K562 (cell line): ENCODE data around the gene TPD52L1. TPM values are rescaled to one million over a fixed set of nuclear protein-coding genes. Genes with fewer than 3 reads are reported as not detected.

Source experiments
- ATAC-seq: fragments of 200-7000 bp; cut with Tn5 transposase; 3 replicates; pipeline ENCODE4 v1.9.1; 2020; ENCODE audit warnings: moderate library complexity
- BruUV-seq: library from RNA; stranded (reverse); fragments of 400-500 nt; replicated peaks from 2 replicates; lab custom pipeline; 2021; lab: Mats Ljungman, UMichigan
- CTCF ChIA-PET: fragments of 300-600 bp; formaldehyde crosslinking; extraction: SDS; loops from one replicate; lab custom pipeline; 2021; ENCODE audit warnings: low intra/inter-chr PET ratio; lab: Yijun Ruan, JAX
- POLR2A ChIA-PET: fragments of 300-600, 350-650 bp; sonication (Branson Sonifier 250); formaldehyde crosslinking; extraction: SDS; loops from one replicate; lab custom pipeline; 2021; ENCODE audit warnings: antibody characterized with exemption, inconsistent platforms; lab: Yijun Ruan, JAX
- DNase-seq, 4 experiments: peaks; one replicate each; pipeline versions ENCODE4 v3.0.0 to v3.0.0-alpha.2; 2011 to 2018; ENCODE audit warnings: low spot score in 3 of 4, mixed read lengths in 3 of 4; ENCODE audit errors: extremely low read depth in 1 of 4
- FAIRE-seq: peaks from 2 replicates; lab custom pipeline; 2011; peaks lifted over from hg19 to GRCh38; lab: Jason Lieb, UNC
- H2AFZ ChIP-seq: 2 replicates; pipeline ENCODE4 v1.6.0; 2011; ENCODE audit warnings: low read depth, low read length, control low read depth, inconsistent platforms
- H3K27ac ChIP-seq: fragments of 200-600 bp; 3 replicates; pipeline ENCODE4 v1.8.0; 2011; ENCODE audit warnings: low read depth, mild to moderate bottlenecking, control low read depth, inconsistent platforms, low read length, moderate library complexity, mixed read lengths; ENCODE audit errors: extremely low read depth
- H3K27me3 ChIP-seq, 2 experiments: fragments of 300-600 bp in 1 of 2; 2 replicates in 1 of 2; 3 replicates in 1 of 2; pipeline versions ENCODE4 v1.6.0 to v1.8.0; 2011; ENCODE audit warnings: inconsistent platforms in 2 of 2, low read length in 2 of 2, mild to moderate bottlenecking in 1 of 2, mixed read lengths in 1 of 2, moderate library complexity in 1 of 2; ENCODE audit not compliant: control insufficient read depth in 2 of 2, insufficient read depth in 2 of 2
- H3K36me3 ChIP-seq: fragments of 300-600 bp; 3 replicates; pipeline ENCODE4 v1.8.0; 2011; ENCODE audit warnings: mild to moderate bottlenecking, low read length, inconsistent platforms; ENCODE audit not compliant: control insufficient read depth, insufficient read depth
- H3K4me1 ChIP-seq, 2 experiments: fragments of 200-600 bp in 1 of 2; replicated peaks in 1 of 2; 2 replicates in 1 of 2; 3 replicates in 1 of 2; pipeline versions ENCODE4 v1.5.1 to v1.8.0; 2011; ENCODE audit warnings: inconsistent platforms in 2 of 2, low read length in 2 of 2, mild to moderate bottlenecking in 1 of 2, mixed read lengths in 1 of 2, moderate library complexity in 1 of 2; ENCODE audit not compliant: control insufficient read depth in 2 of 2, insufficient read depth in 2 of 2
- H3K4me2 ChIP-seq: 2 replicates; pipeline ENCODE4 v1.6.1; 2011; ENCODE audit warnings: low read length, control low read depth, inconsistent platforms, mixed read lengths; ENCODE audit not compliant: insufficient read depth
- H3K4me3 ChIP-seq: fragments of 200-600 bp; sonication (generic), shearing (Covaris generic); 2 replicates; pipeline ENCODE4 v1.5.1; 2016; ENCODE audit warnings: control low read depth, inconsistent platforms
- H3K79me2 ChIP-seq: fragments of 200-600 bp; 3 replicates; pipeline ENCODE4 v1.8.0; 2011; ENCODE audit warnings: low read length, inconsistent platforms; ENCODE audit not compliant: control insufficient read depth, insufficient read depth
- H3K9ac ChIP-seq, 2 experiments: 2 replicates each; pipeline versions ENCODE4 v1.6.0 to v1.6.1; 2011; ENCODE audit warnings: low read depth in 2 of 2, low read length in 2 of 2, control low read depth in 1 of 2, inconsistent platforms in 1 of 2, mild to moderate bottlenecking in 1 of 2, mixed read lengths in 1 of 2; ENCODE audit not compliant: insufficient read depth in 1 of 2
- H3K9me1 ChIP-seq: one replicate; pipeline ENCODE4 v1.6.0; 2011; ENCODE audit warnings: inconsistent platforms, mild to moderate bottlenecking, low read length, moderate library complexity; ENCODE audit not compliant: control insufficient read depth, insufficient read depth
- H3K9me3 ChIP-seq: replicated peaks from 2 replicates; pipeline ENCODE4 v1.5.1; 2011; ENCODE audit warnings: low read depth, low read length, inconsistent platforms; ENCODE audit not compliant: control insufficient read depth, insufficient read depth
- H4K20me1 ChIP-seq: replicated peaks from 2 replicates; pipeline ENCODE4 v1.6.1; 2011; ENCODE audit warnings: low read length, inconsistent platforms, mixed read lengths; ENCODE audit not compliant: control insufficient read depth, insufficient read depth
- COPS2 ChIP-seq: fragments of 450-650 bp; conservative IDR thresholded peaks from 2 replicates; pipeline ENCODE4 v1.6.1; 2016; ENCODE audit warnings: mild to moderate bottlenecking, moderate library complexity
- ELF1 ChIP-seq: fragments of 200-800 bp; sonication (Bioruptor generic); IDR thresholded peaks from 2 replicates; pipeline ENCODE4 v1.6.1; 2016; ENCODE audit warnings: missing genetic modification characterization, missing compliant biosample characterization
- NR3C1 ChIP-seq: sonication (generic); formaldehyde crosslinking; IDR thresholded peaks from 2 replicates; pipeline ENCODE4 v1.8.1; 2022; ENCODE audit warnings: missing genetic modification reagents
- POLR3G ChIP-seq: IDR thresholded peaks from 2 replicates; pipeline ENCODE4 v1.6.1; 2011; ENCODE audit not compliant: insufficient read length, insufficient replicate concordance; ENCODE audit errors: extremely low read depth
- RFX1 ChIP-seq: fragments of 450-650 bp; IDR thresholded peaks from 2 replicates; pipeline ENCODE4 v1.6.1; 2016; ENCODE audit warnings: mild to moderate bottlenecking, moderate library complexity
- ZNF778 ChIP-seq: fragments of 450-650 bp; formaldehyde crosslinking; IDR thresholded peaks from 2 replicates; pipeline ENCODE4 v1.4.0; 2020; ENCODE audit warnings: mild to moderate bottlenecking, moderate library complexity
- WGBS: fragments of 100-300 bp; shearing (Covaris generic); methylation state at CpG from one replicate; pipeline ENCODE4 v1.1.6; 2016; ENCODE audit warnings: low coverage, mixed read lengths; ENCODE audit not compliant: insufficient coverage; ENCODE audit errors: missing lambda C conversion rate; 5-methylcytosine and 5-hydroxymethylcytosine counted together
- in situ Hi-C: fragments of 300-500 bp; cut with MboI; formaldehyde crosslinking; loops from 4 replicates; pipeline ENCODE4 v1.15.0; 2018; ENCODE audit warnings: inconsistent platforms, mixed read lengths
- intact Hi-C: fragments of 100-400 bp; cut with micrococcal nuclease; formaldehyde crosslinking; loops from 2 replicates; pipeline ENCODE4 v1.14.2; 2022
- polyA plus RNA-seq, 8 experiments: library from polyadenylated mRNA; depleted of rRNA in 4 of 8; stranded (reverse) in 5 of 8; unstranded in 3 of 8; fragments of >200 nt; fragmentation: Nextera tagmentation in 2 of 8; fragmentation: Illumina TruSeq in 1 of 8; extraction: Ambion mirVana in 2 of 8; extraction: Trizol in 1 of 8; gene quantifications; 2 replicates each; pipeline versions ENCODE4 v1.2.1 to v1.2.3, GENCODE V29; 2011 to 2014; ENCODE audit warnings: inconsistent platforms in 1 of 8, missing spikeins in 1 of 8
- total RNA-seq, 7 experiments: library from RNA; depleted of rRNA in 6 of 7; stranded (reverse); fragments of >200 nt in 6 of 7; fragmentation: Illumina TruSeq in 2 of 7; extraction: Trizol in 2 of 7; gene quantifications; 2 replicates each; pipeline versions ENCODE4 v1.2.1 to v1.2.3, GENCODE V29; 2011 to 2021; ENCODE audit warnings: low replicate concordance in 1 of 7

TPD52L1 gene
- total and polyA plus RNA-seq, 9 of the 15 experiments (the other 6 are each of a cell fraction or from before 2014, with no cell fraction given) = 12.9 to 149 (median 75.7) TPM

- DNase-seq = no peak
- in situ Hi-C loops = no loop called here
- BruUV-seq = no TSS peak
These were observed 121.4 kb downstream of the TPD52L1 start for GRCh38 chr6:125274935-125275334.

GRCh38 chr6:125275779-125276178 is 122.2 kb downstream of the TPD52L1 start:
- Histone ChIP-seq H4K20me1 (0 out of 2 replicates have a peak, but pooled peaks cover 3% of the 10 kb centered on the region), H3K4me2 (no peak overlapping the region), H3K4me3 (no peak overlapping the region), H3K27ac (no peak overlapping the region), H3K9ac (no peak overlapping the region), H2AFZ (no peak overlapping the region), H3K36me3 (peaks cover 92% of the 10 kb centered on the region), H3K27me3 (no peaks in the 10 kb centered on the region), H3K4me1 (peaks cover 2 to 6% of the 10 kb centered on the region in 2 experiments; a peak in 3 of 5 replicates), H3K9me3 (no peaks in the 10 kb centered on the region), H3K79me2 (peaks cover 26% of the 10 kb centered on the region), H3K9me1 (no peaks in the 10 kb centered on the region)
- FAIRE-seq (no peak), ATAC-seq (no peak), DNase-seq (no peak)
- intact Hi-C loops = no loop called here
- in situ Hi-C loops = no loop called here
- BruUV-seq = no TSS peak
- CTCF ChIA-PET = no interaction called here
- no peak for TF ChIP-seq COPS2
- TF ChIP-seq POLR3G = no peak
- no peak for TF ChIP-seq ZNF778 (CRISPR knock-in tag)
- TF ChIP-seq NR3C1 (CRISPR knock-in tag) = no peak
- WGBS = 98% methylated on average over 3 of the region's 3 CpGs
- POLR2A ChIA-PET = interaction anchor here (0.6 to 1.1 kb wide), 2 partner anchors 12 to 23 kb away, joined by 3 to 4 read pairs; no protein-coding TSS in a partner anchor

More at GRCh38 chr6:125274935-125275334, 121.4 kb downstream of the TPD52L1 start:
- Histone ChIP-seq H2AFZ (no peak overlapping the region), H3K9ac (no peak overlapping the region), H3K4me2 (no peak overlapping the region), H3K4me3 (no peak overlapping the region), H3K27me3 (no peaks in the 10 kb centered on the region), H3K4me1 (no peaks in the 10 kb centered on the region; a peak in 3 of 5 replicates), H3K27ac (no peak overlapping the region), H3K79me2 (peaks cover 17% of the 10 kb centered on the region), H4K20me1 (0 out of 2 replicates have a peak, but pooled peaks cover 3% of the 10 kb centered on the region), H3K9me3 (no peaks in the 10 kb centered on the region), H3K9me1 (no peaks in the 10 kb centered on the region), H3K36me3 (peaks cover 84% of the 10 kb centered on the region)
- no peak for ATAC-seq
- FAIRE-seq = no peak
- ChIA-PET POLR2A (interaction anchor here (1.1 to 1.6 kb wide), 2 partner anchors 7 to 29 kb away, joined by 3 to 5 read pairs; no protein-coding TSS in a partner anchor), CTCF (no interaction called here)
- intact Hi-C loops = no loop called here
- 77% methylated on average over 3 of the region's 3 CpGs for WGBS
- TF ChIP-seq RFX1 (peak; percentile 32; the same call in 1 of the 2 replicates), ELF1 (tag) (no peak)
